ENCODE data around the gene STAM. TPM values are rescaled to one million over a fixed set of nuclear protein-coding genes. Genes with fewer than 3 reads are reported as not detected.

STAM gene
- total and polyA plus RNA-seq, 7 donors, result 5.4 to 19.3 (median 13.7) TPM

DNA sequence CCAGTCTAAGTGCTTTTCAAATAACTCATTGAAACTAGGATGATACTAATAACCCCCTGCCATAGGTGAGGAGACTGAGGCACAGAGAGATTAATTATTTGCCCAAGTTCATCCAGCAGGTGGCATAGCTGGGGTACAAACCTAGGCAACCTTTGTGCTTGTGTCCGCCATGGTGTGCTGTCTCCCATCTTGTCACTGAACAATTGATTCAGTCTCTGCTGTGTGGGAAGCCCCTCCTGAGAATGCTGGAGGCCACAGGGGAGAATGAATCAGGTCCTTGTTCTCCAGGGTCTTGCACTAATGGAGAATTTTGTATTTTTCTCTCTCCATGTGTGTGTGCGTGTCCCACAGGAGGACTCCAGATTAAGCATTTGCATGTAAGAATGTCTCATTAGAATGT, 92.3 kb downstream of the STAM start:
- Histone ChIP-seq H3K9me3 (no peaks in the 10 kb centered on the region), H3K27me3 (no peaks in the 10 kb centered on the region), H3K4me1 (peaks cover 0 to 9% (median 3%) of the 10 kb centered on the region in 4 donors), H3K27ac (no peak overlapping the region), H3K36me3 (no peaks in the 10 kb centered on the region), H3K4me3 (no peak overlapping the region)
- DNase-seq, result no peak
- 94 to 97% methylated on average over 2 of the region's 2 CpGs for WGBS, 2 donors
- TF ChIP-seq, protein P1, sequence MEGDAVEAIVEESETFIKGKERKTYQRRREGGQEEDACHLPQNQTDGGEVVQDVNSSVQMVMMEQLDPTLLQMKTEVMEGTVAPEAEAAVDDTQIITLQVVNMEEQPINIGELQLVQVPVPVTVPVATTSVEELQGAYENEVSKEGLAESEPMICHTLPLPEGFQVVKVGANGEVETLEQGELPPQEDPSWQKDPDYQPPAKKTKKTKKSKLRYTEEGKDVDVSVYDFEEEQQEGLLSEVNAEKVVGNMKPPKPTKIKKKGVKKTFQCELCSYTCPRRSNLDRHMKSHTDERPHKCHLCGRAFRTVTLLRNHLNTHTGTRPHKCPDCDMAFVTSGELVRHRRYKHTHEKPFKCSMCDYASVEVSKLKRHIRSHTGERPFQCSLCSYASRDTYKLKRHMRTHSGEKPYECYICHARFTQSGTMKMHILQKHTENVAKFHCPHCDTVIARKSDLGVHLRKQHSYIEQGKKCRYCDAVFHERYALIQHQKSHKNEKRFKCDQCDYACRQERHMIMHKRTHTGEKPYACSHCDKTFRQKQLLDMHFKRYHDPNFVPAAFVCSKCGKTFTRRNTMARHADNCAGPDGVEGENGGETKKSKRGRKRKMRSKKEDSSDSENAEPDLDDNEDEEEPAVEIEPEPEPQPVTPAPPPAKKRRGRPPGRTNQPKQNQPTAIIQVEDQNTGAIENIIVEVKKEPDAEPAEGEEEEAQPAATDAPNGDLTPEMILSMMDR (IDR thresholded peaks at IDR 0.05), result no peak
- TF ChIP-seq POLR2AphosphoS5 (IDR thresholded peaks at IDR 0.05) (no peak), POLR2A (IDR thresholded peaks at IDR 0.05) (no peak), EP300 (IDR thresholded peaks at IDR 0.05) (no peak)
- intact Hi-C loops (cut with DNase I), result no loop called here

DNA sequence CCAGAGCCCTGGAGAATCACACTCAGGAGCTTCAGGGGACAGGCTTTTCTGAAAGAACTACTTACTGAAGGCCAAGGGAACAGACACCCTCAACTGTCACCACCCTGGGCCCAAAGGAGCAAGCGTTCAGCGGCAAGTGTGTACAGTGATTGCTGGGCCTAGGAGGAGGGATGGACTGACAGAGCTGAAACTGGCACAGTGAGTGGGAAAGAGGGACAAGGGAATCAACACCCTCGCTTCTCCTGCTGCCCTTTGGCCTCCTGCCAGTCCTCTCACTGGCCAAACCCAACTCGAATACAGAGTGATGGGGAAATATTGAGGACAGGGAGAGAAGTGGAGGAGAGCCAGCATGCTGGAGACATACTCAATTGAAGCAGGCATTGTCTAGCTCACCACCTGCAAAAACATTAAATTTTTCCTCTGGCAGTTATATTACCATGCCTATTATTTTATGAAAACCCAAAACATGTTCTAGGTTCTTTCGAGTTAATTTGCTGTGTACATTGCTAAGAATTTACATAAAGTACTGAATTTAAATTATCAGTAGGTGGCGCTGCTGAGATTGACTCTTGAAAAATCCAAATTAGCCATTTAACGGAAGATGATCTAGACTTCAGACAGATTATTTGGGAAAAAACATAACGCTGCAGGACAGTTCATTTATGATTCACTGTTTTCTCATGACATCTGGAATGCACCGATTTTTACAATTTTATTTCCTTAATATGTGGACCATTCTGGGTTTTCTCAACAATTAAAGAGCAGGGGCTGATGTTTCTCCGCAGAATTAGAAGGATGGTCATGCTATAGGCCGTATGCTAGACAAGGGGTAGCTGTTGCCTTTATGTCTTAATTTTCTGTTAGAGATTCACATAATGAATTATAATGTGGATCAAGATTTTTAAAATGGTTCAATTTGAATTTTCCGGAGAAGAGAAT, 93.3 kb downstream of the STAM start:
- no peaks in the 10 kb centered on the region for H3K27me3 ChIP-seq
- intact Hi-C loops (cut with DNase I), result no loop called here
- no peak for TF ChIP-seq EP300 (IDR thresholded peaks at IDR 0.05)
- TF ChIP-seq, protein P1 (IDR thresholded peaks at IDR 0.05), result peak; percentile 22 to 62 (median 55)
- no peak overlapping the region for H3K27ac ChIP-seq
- no peak for DNase-seq
- H3K9me3 ChIP-seq, result no peaks in the 10 kb centered on the region
- peaks cover 0 to 9% (median 3%) of the 10 kb centered on the region in 4 donors for H3K4me1 ChIP-seq
- 43 to 52% methylated on average over 12 of the region's 12 CpGs for WGBS, 2 donors
- no peak overlapping the region for H3K4me3 ChIP-seq
- no peaks in the 10 kb centered on the region for H3K36me3 ChIP-seq

DNA sequence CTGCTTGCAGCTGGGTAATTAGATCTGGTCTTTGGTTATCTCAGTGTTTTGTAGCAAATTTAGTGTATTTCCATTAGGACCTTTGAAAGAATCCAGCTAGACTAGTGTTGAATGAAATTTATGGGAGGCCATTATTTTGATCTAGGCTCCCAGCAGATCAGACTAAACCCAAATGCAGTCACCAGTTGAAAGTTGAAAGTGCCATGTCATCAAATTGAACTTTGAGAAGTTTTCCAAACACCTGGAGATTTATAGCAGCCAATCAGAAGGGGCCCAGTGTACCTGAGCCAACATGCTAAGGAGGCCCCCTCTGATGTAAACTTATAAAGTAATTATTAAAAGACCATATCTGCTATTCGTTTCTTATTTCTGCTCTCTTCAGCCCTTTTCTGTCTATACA, 96.7 kb downstream of the STAM start:
- no peak for DNase-seq
- TF ChIP-seq POLR2A (IDR thresholded peaks at IDR 0.05) (no peak), POLR2AphosphoS5 (IDR thresholded peaks at IDR 0.05) (no peak), EP300 (IDR thresholded peaks at IDR 0.05) (no peak)
- TF ChIP-seq, protein P1 (IDR thresholded peaks at IDR 0.05), result no peak
- no peaks in the 10 kb centered on the region for H3K36me3 ChIP-seq
- H3K4me3 ChIP-seq, result no peak overlapping the region
- no peaks in the 10 kb centered on the region for H3K9me3 ChIP-seq
- no peaks in the 10 kb centered on the region for H3K27me3 ChIP-seq
- H3K27ac ChIP-seq, result no peak overlapping the region
- peaks cover 0 to 9% (median 3%) of the 10 kb centered on the region in 4 donors for H3K4me1 ChIP-seq
- WGBS, 2 donors, result 88 to 93% methylated on average over 1 of the region's 1 CpG
- intact Hi-C loops (cut with DNase I), result no loop called here

DNA sequence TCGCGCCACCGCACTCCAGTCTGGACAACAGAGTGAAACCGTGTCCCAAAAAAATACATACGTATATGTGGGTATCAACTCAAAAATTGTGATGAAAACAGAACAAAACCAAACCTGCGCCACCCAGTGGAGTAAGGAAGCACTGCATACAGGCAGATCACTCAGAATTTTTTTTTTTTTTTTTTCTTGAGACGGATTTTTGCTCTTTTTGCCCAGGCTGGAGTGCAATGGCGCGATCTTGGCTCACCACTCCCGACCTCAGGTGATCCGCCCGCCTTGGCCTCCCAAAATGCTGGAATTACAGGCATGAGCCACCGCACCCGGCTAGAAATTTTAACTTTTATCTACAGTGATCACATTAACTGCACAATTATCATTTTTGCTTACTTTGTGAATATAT, 99.0 kb downstream of the STAM start:
- H3K27ac ChIP-seq, result no peak overlapping the region
- no peaks in the 10 kb centered on the region for H3K4me1 ChIP-seq
- H3K4me3 ChIP-seq, result no peak overlapping the region
- no peak for DNase-seq
- H3K36me3 ChIP-seq, result no peaks in the 10 kb centered on the region
- no peaks in the 10 kb centered on the region for H3K9me3 ChIP-seq
- no peak for TF ChIP-seq EP300 (IDR thresholded peaks at IDR 0.05)
- TF ChIP-seq, protein P1 (IDR thresholded peaks at IDR 0.05), result peak; percentile 62 to 93 (median 82)
- TF ChIP-seq POLR2AphosphoS5 (IDR thresholded peaks at IDR 0.05), result no peak
- no peak for TF ChIP-seq POLR2A (IDR thresholded peaks at IDR 0.05)
- intact Hi-C loops (cut with DNase I), result loop anchor here (1.0 kb wide), 1 partner anchor 136 kb away; no protein-coding TSS in a partner anchor
- H3K27me3 ChIP-seq, result no peaks in the 10 kb centered on the region
- 38 to 39% methylated on average over 14 of the region's 14 CpGs for WGBS, 2 donors
